SK-N-MC (cell line): ENCODE measurements around the gene MAPK9.

Source experiments
- EZH2 ChIP-seq: fragments of 200-600 bp; sonication (generic); IDR thresholded peaks from one replicate; pipeline ENCODE4 v1.6.1; 2017; ENCODE audit warnings: antibody characterized with exemption
- POLR2AphosphoS5 ChIP-seq: IDR thresholded peaks from 2 replicates; pipeline ENCODE4 v1.6.1; 2012; ENCODE audit warnings: mild to moderate bottlenecking, low read depth, low read length, borderline replicate concordance

DNA sequence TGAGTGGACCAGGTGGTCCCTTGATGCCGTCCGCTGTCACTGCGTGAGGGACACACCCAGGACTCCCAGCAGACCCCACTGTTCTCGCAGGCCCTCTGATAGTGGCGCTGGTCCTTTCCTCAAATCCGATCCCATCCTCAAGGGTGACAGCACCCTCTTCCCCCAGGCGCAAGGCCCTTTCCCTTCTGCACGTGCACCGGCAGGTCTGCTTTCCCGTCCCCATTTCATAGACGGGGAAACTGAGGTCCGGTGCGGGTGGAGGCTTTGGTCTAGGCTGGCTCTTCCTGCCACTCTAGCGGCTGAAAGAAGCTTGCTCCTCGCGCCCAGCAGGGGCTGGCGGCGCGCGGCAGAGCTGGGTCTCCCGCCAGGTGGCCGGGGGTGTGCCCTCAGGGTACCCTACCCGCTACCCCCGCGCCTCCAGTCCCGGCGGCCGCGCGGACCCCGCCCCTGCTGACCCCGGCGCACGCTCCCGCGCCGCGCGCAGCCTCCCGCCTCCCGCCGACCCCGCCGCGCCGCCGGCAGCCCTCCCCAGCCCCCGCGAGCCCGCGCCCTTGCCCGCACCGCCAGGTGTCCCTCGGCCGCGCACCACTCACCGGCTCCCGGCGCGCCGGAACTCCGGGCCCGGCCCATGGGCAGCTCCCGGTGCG, 83.3 kb downstream of the MAPK9 start:
- no peak for TF ChIP-seq POLR2AphosphoS5
- TF ChIP-seq EZH2 = no peak
